Measurements from ENCODE around the gene SLC25A13.

GRCh38 chr7:96152706-96153105 lies 169.2 kb downstream of the SLC25A13 start:
- TF ChIP-seq EZH2 (IDR thresholded peaks at IDR 0.05; ENCODE audit: low read length, missing control alignments): no peak
- no peak for TF ChIP-seq CTCF (conservative IDR thresholded peaks at IDR 0.05 in 1 of 2, IDR thresholded peaks at IDR 0.05 in 1 of 2; ENCODE audit: low read depth in 1 of 2, low read length in 2 of 2)
